OCI-M2 (cell line): ENCODE results near the gene C3orf70.

ENCODE experiments used
- DNase-seq: peaks from one replicate; lab custom pipeline; 2025; ENCODE audit not compliant: unreplicated experiment; lab: John Stamatoyannopoulos, UW

C3orf70 gene, protein sequence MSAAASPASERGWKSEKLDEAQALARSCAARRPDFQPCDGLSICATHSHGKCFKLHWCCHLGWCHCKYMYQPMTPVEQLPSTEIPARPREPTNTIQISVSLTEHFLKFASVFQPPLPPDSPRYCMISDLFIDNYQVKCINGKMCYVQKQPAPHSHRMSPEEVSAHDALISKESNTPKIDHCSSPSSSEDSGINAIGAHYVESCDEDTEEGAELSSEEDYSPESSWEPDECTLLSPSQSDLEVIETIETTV

DNA sequence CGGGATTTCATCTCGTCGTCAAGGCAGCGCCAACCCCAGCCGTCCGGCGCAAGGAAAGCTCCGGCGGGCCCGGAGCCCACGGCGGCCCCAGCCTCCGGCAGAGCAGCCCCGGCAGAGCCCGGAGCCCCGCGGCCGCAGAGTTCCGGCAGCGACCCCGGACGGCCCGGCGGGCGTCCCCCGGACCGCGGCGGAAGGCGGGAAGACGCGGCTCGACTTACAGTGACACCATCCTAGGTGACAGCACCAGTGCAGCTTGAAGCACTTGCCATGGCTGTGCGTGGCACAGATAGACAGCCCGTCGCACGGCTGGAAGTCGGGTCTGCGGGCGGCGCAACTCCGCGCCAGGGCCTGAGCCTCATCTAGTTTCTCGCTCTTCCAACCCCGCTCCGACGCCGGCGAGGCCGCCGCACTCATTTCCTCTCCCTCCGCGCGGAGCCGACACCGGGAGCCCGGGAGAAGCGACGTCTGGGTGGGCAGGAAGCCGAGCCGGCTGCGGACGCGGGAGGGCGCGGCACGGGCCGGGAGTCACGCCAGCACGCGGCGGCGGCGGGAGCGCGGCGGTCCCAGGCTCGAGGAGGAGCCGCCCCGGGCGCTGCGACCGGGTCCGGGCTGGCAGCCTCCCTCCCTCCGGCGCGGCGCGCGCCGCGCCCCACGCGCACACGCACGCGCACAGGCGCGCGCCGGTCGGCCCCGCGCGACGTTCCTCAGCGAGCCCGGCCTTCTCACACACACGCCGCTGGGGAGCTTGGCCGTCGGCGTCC is at the start of gene C3orf70:
TSS of gene C3orf70 (minus strand) at position 651 of the 761 bp plus-strand sequence. CDS start at position 414, 237 bp downstream.
- DNase-seq = no peak

DNA sequence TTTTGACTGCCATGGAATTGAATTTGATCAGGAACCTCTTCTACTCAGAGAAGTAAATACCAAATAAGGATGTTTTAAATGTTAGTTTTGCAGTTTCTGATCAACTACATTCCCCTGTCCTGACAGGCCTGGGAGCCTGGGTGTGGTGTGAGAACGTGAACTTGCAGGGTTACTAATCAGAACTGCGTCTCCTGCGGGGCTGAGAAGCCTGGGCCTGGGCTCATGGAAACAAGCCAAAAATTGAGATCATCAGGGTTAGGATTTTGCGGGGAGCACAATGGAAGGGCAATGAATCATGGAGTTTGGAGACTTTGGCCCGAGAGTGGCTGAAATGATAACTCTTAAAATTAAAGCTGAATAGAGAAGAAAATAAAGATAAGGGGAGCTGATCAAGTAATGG is 47.8 kb upstream of the C3orf70 start:
- no peak for DNase-seq

DNA sequence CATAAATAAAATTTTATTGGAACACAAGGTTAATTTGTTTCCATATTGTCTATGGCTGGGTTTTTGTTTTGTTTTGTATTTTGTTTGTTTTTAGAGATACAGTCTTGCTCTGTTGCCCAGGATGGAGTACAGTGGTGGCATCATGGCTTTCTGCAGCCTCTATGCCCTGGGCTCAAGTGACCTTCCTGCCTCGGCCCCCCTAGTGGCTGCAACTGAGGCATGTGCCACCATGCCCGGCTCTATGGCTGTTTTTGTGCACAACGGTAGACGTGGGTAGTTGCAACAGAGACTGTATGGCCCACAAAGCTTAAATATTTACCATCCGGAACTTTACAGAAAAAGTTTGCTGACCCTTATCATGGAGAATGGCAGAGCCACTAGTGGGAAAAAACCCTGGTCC is 46.8 kb upstream of the C3orf70 start:
- DNase-seq = no peak

DNA sequence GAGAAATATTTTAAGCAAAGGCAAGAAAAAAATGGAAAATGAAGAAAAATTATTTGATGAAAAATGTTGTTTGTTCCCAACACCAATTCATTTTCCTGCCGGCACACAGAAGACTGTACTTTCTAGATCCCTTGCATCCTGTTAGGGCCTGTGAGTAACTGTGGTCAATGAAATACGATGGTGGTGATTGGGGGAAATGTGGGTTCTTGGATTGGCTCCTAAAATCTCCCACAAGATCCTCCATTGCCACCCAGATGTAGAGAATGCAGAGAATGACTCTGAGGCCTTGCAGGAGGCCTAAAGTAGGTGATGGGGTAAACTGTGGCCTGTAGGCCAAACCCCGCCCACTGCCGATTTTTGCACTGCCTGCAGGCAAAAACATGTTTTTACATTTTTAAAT is 46.3 kb upstream of the C3orf70 start:
- DNase-seq = no peak

DNA sequence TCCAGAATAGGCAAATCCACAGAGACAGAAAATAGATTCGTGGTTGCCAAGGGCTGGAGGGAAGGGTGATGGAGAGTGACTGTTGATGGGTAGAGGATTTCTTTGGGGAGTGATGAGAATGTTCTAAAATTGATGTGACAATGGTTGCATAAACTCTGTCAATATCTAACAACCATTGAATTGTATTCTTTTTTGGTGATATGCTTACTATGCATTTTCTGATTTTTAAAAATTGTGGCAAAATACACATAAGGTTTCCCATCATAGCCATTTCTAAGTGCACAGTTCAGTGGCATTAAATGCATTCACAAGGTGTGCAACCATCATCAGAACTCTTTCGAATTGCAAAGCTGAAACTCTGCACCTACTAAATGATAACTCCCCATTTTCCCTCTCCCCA is 44.2 kb upstream of the C3orf70 start:
- DNase-seq = no peak

DNA sequence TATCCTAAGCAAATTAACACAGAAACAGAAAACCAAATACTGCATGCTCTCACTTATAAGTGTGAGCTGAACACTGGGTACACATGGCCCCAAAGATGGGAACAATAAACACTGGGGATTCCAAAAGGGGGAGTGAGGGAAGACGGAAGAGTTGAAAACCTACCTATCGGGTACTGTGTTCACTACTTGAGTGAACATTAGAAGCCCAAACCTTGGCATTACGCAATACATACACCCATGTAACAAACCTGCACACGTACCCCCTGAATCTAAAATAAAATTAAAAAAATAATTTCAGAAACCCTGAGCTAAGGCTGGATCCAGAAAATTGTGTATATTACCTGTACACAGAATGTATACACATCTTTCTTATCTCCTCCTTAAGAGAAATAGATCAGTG is 42.8 kb upstream of the C3orf70 start:
- DNase-seq = no peak

DNA sequence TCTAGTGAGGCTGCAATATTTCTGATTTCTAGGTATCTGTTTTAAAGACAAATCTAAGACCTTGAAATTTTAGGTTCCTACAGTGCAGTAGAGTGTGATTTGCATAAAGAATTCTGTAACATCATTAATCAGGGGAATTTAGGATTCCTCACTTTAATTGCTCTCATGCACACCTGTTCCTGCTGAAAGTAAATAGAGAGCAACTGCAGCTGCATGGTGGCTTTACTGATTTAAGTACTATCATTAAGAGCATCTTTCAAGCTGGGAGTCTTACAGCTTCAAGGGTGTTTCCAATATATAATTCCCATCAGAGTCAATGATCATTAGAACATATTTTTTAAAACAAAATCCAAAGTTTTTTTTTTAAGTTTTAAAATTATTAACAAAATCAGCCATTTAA is 36.0 kb upstream of the C3orf70 start:
- DNase-seq = no peak

DNA sequence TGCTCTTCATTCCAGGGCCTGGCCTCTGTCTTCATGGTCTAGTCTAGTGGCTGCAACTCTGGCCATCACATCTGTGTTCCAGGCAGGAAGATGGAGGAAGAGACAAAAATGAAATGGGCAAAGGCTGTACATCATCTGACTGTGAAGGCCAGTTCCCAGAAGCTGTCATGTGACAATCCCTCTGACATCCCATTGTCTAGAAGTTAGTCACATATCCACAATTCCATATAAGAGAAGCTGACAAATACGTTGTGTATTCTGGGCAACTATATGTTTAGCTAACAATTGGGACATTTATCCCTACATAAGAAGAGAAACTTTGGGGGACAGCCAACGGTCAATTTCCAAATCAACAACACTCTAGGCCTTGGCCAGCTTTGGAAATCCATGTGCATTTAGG is 34.5 kb upstream of the C3orf70 start:
- DNase-seq = no peak

DNA sequence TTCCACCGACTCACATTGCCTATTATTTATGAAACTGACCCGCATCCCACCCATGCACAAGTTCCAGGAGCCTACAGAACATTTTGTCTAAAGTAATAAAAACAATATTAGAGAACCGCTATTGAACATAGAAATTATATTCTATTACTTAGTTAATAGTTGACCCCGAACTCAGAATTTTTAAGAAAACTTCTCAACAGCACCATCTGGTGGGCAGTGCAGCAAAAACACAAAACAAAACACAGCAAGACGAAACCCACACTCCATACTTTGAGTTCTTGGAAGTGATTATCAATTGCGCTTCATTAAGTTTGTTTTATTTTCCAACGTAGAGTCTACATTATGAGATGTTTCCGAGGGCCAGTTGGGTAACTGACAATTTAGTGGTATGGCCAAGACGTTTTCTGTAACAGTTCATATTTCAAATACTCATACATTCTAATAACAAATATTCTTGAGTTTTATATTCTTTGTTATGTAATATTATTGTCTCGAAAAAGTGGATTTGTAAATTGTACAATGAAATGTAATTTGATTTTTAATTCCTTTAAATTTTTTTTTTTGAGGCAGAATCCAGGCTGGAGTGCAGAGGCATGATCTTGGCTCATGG is 24.0 kb upstream of the C3orf70 start:
- no peak for DNase-seq

DNA sequence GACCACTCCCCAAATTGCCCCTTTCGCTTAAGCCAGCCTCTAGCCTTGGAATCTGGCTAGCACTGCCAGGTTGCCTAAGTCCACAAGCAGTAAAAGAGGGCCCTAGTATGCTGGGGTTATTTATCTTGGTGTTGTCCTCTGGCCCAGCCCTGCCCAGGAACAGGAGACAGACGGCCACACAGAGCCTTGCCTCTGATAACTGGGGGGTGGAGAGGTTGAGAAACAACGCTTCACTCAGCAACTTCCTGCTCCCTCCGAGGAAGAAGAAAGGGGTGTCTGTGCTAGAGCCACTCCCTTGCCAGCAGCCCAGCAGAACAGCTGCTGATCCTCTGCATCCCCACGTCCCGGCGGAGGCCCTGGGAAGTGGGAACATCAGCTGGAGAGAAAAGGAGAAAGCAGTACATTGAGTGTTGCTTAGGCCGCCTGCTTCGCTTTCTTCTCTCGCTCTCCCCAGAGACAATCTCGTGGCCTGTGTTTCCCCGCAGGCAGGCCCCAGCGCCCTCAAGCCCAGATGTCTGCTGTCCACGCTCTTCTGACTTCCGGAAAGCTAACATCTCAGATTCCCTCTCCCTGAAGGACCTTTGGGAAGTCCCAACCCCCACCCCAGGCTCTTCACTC is 22.6 kb upstream of the C3orf70 start:
- DNase-seq = peak; percentile 25

DNA sequence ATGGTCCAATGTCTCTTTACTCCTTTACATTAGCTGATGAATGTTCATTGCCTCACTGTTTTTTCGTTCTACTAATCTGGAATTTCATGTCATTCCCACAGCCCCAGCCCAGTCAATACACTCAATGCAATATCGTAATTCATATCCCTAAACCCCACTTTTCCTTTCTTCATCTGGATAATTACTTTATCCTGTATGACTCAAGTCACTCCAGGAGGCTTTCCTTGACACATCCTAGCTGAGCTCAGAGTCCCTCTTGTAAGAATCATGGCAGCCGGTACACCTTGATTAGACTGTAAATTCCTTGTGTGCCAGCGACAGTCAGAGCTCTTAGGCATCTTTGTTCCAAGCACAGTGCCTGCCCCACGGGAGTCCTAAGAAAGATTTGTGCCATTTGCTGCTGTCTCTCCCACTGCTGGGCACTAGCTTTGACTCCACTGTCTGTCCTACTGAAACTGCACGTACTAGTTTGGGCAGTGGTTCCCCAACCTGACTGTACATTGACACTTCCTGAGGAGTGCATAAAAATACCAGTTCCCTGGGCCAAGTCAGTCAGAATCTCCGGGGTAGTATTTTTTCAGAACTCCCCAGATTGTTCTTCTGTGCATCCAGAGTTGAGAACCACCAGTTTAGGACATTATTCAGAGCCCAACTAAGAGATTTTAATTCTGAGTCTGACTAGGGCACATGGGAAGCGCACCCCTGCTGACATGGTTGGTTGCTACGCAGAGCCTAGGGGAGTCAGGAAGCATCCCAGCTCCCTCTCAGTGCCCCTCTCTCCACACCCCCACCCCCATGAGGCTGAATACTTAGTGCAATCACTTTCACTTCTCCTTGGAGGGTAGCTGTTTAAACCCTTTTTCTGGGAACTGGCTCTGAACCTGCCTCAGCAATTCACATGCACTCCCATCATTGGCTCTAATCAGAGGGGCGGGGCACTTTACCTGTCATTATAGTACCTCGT is 19.5 kb upstream of the C3orf70 start:
- no peak for DNase-seq

DNA sequence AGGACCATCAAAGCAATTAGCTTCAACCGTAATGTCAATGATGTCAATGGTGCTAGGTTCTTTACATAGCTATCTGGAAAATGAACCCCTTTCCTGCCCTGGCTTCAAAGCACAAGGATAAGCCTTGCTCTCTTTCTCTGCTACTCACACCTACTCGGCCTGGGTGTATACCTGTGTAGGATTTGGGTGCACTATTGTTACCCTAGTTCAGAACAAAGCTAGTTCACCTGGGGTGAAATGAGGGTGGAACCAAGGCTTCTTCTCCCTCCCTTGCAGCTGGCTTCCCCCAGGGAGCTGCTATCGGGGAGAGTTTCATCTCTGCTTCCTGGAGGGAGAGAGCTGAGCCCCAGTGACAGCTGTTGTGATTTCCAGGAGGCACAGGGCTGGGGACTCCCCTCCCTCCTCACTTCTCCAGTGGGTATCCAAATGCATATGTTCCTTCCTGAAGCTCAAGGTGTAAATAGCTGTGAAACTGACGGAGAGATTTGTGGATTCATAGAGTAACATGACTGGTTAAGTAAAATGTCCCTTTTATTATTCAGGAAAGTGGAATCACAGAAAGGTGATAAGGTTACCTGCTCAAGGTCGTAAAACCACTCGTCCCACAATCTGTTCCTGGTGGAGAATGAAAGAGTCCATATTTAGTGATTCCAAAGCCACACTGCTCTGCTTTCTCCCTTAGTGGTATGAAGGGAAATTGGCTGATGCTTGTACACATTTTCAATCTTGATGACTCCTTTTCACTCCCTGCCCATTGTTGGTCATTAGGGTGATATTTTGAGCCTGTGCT is 11.8 kb upstream of the C3orf70 start:
- no peak for DNase-seq

DNA sequence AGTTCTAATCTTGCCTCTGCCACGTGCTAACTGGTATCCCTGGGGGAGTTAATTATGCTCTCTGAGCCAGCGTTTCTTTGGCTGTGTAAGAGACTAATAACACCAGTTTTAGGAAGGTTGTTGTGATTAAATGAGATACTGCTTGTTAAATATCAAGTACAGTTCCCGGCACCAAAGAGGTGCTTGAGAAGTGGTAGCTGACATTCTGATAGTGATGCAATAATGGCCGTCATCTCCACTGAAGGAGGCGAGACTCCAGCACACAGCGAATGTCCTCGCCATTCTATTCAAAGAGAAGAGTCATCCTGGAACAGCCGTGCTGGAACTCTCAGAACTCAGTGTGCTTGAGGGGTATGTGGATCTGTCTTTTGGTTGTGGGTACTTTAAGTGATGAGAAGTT is 9.8 kb upstream of the C3orf70 start:
- DNase-seq = no peak

DNA sequence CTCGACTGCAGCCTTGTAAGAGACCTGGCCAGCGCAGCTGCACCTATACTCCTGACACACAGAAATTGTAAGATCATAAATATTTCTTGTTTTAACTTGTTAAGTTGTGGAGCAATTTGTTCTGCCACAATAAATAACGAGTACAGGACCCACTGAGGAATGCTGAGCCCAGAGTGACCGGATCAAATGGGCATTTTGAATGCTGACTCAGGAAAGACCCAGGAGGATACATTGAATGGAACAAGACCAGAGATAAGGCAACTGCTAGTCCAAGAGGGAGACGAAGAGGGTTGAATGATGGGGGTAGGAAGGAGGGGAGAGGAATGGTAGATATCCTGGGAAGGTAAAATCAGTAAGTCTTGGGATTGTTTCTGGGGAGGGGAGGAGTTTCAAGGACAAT is 8.9 kb upstream of the C3orf70 start:
- no peak for DNase-seq

DNA sequence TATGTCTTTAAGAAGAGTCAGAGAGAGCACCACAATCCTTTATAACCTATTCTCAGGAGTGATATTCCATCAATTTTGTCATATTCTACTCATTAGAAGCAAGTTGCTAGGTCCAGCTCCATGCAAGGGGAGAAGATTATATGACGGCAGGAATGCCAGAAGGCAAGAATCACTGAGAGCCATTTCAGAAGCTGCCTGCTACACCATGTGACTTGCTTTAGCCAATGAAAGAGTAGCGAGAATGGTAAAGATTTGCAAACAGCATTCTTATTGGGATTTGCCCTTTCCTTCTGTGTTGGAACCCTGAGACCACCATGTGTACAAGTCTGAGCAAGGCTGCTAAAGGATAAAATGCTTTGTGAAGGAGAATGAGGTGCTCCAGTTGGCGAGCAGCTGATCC is 4.5 kb upstream of the C3orf70 start:
- DNase-seq = no peak

DNA sequence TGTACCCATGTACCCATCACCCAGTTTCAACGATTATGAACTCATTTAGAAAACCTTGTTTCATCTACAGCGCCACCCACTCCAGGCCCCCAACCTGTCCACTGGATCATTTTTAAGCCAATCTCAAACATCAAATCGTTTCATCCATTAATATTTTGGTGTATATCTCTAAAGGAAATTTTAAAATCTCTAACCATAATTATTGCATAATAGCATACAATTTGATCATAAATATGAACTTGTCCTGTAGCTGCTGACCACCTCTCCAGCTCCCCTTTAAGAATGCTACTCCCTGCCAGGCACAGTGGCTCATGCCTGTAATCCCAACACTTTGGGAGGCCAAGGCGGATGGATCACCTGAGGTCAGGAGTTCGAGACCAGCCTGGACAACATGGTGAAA is 2.8 kb upstream of the C3orf70 start:
- no peak for DNase-seq

DNA sequence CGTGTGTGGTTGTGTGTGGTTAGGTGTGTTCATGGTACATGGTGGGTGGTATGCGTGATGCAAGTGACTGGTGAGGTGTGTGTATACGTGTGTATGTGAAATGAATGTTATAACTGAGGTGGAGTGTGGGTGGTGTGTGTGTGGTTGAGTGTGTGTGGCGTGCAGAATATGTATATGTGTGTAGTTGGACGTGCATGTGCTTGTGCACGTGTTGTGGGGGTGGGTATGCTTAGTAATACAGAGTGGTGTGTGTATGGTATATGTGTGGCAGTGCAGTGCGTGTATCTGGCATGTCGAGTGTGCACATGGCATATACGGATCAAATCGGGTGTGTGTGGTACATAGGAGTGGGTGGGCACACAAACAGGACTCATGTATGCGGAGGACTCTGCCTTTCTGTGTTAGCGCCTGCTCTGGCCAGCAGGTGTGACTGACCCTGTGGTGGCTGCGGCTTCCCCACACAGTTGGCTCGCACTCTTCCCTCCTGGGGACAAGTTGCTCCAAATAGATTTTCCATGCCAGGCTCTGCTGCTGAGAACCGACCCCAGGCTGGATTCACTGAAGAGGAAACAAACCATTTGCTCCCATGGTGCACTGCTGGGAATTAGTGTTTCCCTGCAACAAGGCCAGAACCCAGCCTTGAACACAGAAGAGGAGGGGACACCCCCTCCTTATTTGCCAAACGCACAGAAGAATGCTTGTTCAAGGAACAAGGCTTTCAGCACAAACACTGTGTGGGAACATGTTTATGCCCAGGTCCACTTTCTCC is 1.2 kb upstream of the C3orf70 start:
- DNase-seq = no peak

DNA sequence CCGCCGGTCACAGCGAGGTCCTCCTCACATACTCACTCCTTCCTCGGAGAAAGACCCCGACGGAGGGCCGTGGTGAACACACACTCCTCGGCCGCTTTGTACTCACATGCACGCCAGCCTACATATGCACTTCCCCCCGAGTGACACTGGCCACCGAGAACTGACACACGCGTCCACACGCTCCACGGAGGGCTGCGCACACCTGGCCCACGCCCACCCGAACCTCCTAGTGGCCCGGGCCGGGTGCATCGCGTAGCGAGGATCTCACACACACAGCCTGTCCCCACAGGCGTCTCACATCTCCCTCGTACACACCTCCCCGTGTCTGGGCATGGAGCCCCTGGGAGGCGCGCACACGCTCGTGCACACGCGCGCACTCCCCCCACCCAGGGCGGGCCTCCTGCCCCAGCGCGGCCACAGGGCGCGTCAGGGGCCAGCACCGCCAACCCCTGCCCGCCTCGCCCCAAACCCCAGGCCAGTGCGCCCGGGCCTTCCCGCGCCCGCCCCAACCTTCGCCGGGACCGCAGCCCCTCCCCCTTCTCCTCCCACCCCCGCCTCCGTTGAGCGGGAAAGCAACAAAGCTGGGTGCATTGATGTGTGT is 411 bp upstream of the C3orf70 start:
- DNase-seq = no peak

DNA sequence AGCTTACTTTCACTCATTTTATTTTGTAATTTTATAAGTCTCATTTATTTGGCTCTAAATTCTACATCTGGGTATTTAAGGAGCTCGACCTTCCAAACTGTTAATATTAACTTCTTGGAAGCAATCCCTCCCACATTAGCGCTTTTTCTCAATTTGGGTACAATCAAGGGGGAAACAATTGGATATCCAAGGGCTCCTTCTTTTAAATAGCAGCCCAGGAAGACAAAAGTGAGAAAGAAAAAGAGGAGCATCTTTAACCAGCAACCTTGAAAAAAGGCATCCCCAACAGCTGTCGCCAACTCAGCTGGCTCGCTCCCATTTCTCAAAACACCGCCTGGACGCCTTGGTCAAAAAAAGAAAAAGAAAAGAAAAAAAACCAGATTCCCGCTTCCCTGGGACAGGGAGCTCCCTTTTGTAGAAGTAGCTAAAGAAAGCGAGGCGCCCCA is 873 bp downstream of the C3orf70 start:
- DNase-seq = no peak
